GM19240 (cell line): ENCODE measurements around the gene XYLT1.

Experiments
- DNase-seq: peaks from one replicate; pipeline ENCODE4 v3.0.0; 2011; ENCODE audit warnings: low spot score; ENCODE audit not compliant: insufficient read length

XYLT1 gene

DNA sequence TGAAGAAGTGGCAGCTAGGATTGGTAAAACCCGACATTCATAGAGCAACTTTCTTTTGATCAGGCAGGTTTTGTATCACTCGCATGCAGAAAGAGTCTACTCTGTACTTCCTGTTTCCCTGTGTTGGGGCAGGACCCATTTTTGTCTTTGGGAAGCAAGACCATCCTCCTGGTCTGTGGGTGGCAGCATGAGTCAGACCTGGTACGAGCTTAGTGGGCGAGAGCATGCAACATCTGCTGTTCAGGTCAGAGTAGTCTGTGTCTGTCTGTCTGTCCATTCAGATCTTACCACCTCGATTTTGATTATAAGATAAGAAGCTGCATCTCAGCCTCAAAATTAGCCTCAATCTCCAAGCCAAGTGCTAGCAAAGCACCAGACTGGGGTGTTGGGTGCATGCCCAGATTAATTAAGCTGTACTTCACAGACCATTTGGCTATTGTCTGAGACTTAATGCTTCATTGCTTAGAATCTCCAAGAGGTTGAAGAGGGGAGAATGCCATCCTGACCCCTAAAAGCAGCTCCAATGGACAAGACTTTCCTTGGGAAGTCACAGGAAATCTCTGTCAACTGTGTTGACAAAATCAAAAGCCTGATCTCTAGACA, 110.9 kb downstream of the XYLT1 start:
- no peak for DNase-seq

DNA sequence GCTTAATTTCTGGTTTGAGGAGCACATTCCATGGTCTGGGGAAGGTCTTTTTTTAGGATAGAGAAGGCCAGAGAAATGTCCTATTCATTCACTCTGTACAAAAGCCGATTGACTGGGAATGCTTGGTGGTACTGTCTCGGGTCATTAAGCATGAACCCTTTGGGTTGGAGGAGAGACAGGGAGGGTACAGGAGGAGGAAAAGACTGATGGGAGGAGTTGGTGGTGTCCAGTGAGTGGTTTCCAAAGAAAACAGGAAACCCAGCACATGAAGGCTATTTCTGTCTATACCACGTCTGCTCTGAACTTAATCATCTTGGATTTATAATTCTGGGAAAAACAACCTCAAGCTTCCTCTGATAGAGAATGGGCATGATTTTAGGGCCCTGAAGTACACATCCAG, 111.9 kb downstream of the XYLT1 start:
- DNase-seq = no peak

- no peak for DNase-seq
Observed at GRCh38 chr16:17358355-17358754, 112.4 kb downstream of the XYLT1 start.

GRCh38 chr16:17357307-17358062, 113.3 kb downstream of the XYLT1 start:
- DNase-seq = no peak

DNA sequence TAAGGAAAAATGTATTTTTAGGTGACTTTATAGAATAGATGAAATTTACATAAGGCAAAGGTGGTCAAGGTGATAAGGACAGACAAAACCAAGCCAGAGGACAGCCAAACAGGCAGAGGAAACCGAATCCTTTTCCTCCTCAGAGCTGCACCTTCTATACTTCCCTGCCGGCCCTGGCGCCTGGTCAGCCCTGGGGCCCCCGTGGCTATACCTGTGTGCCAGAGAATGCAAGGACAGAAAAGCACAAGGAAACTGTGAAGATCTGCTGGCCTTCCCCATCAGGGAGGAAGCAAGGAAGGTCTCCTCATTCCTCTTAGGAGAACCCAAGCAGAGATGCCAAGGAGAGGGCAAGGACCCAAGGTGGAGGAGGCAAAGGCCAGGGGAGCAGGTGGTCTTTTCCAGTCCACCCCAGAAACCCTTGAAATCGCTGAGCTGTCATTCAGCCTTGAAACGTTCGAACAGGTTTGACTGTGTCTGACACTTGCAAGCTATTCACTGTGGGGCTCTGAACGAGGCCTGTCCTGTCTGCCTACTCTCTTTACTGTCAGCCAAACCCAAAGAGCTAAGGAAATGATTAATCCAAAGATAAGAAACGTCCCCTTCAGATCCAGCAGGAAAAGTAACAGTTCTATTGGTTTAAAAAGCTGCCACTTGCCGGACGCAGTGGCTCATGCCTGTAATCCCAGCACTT, 114.4 kb downstream of the XYLT1 start:
- no peak for DNase-seq

- DNase-seq = no peak
Observed at GRCh38 chr16:17354685-17355084, 116.1 kb downstream of the XYLT1 start.

- DNase-seq = no peak
Observed at GRCh38 chr16:17354141-17354601, 116.6 kb downstream of the XYLT1 start.

GRCh38 chr16:17353561-17353960, 117.2 kb downstream of the XYLT1 start:
- no peak for DNase-seq

- no peak for DNase-seq
Observed at GRCh38 chr16:17351441-17352035, 119.2 kb downstream of the XYLT1 start.

DNA sequence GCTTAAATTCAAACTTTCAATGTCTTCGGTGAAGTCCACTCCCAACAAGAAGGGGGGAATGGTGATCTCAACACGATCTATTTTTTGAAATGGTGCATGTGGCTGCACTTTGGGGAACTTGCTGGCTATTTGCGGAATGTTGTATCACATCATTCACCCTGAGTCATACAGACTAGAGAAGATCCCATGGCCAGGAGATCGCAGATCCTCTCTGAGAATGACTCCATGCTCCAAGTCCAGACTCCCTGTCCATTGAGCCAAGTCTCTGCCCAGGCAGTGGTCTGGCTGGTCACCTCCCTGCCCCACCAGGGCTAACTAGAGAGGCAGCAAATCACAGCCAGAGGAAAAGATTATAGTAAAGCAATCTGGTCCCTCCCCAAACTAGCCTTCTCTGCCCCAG, 120.6 kb downstream of the XYLT1 start:
- DNase-seq = no peak

GRCh38 chr16:17348826-17349225, 121.9 kb downstream of the XYLT1 start:
- DNase-seq = no peak

- no peak for DNase-seq
Observed at GRCh38 chr16:17348042-17348783, 122.5 kb downstream of the XYLT1 start.

DNA sequence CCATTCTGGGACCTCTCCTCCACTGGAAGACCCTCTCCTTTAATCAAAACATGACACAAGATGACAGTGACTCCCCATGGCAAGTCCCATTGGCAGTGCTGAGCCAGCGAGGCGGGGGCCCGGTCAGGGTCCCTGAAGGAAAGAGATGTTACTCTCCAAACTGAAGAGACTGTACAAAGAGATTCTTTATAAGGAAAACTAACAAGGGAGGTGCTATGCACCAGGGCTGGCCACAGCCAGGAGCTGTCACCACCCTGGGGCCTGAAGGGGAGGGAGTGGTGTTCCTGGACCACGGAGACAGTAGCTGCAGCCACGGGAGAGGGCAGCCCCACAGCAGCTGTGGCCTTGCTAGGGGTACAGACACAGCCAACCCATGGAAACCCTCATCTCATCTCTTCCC, 123.1 kb downstream of the XYLT1 start:
- no peak for DNase-seq

DNA sequence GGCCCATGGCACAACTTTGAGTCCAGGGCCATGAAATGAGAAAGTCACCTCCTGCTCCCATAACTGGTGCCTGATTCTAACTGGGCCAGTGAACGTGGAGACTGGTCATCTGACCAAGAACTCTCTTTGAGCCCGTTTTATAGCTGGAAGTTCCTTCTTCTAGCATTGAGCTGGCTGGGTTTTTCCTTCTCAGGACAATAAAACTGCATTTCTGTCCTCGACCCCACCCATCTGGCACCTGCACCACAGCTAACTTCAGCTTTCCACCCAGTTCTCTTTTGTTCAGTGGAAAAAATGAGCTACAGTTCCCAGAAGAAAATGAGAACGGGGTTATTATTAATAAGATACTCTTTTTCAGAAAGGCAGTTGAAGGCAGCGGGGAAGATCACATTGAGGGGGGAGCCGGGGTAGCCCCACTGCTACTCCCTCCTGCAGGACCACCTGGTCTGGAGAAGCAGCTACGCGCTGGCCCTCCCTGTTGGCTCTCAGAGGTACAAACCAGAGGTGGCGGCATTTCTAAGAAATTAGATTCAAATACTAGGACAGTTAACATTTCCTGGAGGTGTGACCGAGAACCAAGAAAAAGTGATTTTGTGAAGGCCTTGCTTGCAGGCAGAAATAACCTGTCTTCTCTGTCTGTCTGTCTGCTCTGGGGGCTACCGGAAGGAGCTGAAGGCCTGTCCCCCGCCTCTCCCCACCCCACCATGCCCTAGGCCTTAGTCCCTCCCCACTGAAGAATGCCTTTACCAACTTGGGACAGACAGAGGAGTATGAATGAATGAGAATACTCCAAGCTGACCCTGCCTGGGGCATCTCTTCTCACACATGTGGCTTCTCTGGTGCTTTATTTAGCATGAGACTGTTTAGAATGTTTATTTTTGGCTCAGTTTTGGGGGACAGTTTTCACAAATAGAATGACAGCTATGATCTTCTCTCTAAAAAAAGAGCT, 123.9 kb downstream of the XYLT1 start:
- no peak for DNase-seq

- DNase-seq = no peak
Observed at GRCh38 chr16:17345043-17345442, 125.7 kb downstream of the XYLT1 start.

- no peak for DNase-seq
Observed at GRCh38 chr16:17343728-17344127, 127.0 kb downstream of the XYLT1 start.

DNA sequence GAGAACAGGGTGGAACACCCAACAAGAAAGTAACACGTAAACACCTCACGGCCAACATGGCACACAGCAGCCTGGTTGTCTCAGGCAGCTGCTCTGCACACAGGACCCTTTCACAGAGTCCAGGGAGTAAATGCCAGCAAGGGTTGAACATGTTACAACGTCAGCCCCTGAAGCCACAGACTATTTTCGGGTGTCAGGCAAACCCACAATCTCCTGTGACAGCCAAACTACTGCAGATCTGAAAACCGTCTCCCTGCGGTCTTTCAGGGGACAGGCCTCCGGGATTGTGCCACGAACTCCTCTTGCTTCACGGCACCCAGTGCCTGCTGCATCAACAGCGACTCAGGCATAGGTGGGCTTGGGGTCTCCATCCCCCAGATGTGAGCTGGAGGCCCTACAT, 127.7 kb downstream of the XYLT1 start:
- peak; percentile 29 for DNase-seq

DNA sequence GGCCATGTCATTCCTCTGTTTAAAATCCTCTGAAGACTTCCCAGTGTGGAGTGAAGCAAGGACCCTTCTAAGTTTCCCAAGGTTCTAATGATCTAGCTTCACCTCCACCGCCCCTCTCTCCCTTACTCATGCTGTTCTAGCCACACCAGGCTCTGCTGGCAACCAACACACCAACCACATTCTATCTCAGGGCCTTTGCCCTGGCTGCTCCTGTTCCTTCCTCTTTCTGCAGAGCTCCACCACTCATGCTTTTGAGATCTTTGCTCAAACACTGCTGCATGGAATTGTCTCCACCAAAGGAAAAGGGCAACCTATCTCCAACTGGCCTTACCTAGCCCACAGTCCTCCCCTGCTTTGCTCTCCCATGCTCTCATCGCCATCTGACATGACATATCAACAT, 128.7 kb downstream of the XYLT1 start:
- DNase-seq = no peak

GRCh38 chr16:17340804-17341203, 130.0 kb downstream of the XYLT1 start:
- no peak for DNase-seq
